HepG2 (cell line): ENCODE data around the gene RHOT2. TPM values are rescaled to one million over a fixed set of nuclear protein-coding genes. Genes with fewer than 3 reads are reported as not detected.

Experiments
- CC2D1A ChIP-seq: sonication (generic); formaldehyde crosslinking; IDR thresholded peaks from 2 replicates; pipeline ENCODE4 v1.8.1; 2023; ENCODE audit warnings: mild to moderate bottlenecking, missing genetic modification reagents
- GMEB2 ChIP-seq: IDR thresholded peaks from 2 replicates; pipeline ENCODE4 v1.6.1; 2016; ENCODE audit warnings: missing biosample characterization, missing genetic modification reagents, low read depth
- HMG20A ChIP-seq: IDR thresholded peaks from 2 replicates; pipeline ENCODE4 v1.6.1; 2016; ENCODE audit warnings: borderline replicate concordance
- MEIS1 ChIP-seq: sonication (generic); formaldehyde crosslinking; IDR thresholded peaks from 2 replicates; pipeline ENCODE4 v1.9.0; 2021; ENCODE audit warnings: mild to moderate bottlenecking, missing genetic modification reagents, moderate library complexity, borderline replicate concordance
- MLLT10 ChIP-seq: sonication (generic); formaldehyde crosslinking; IDR thresholded peaks from 2 replicates; pipeline ENCODE4 v1.4.0; 2020; ENCODE audit warnings: missing genetic modification reagents
- THAP11 ChIP-seq: IDR thresholded peaks from 2 replicates; pipeline ENCODE4 v1.6.1; 2016; ENCODE audit warnings: missing biosample characterization, missing genetic modification reagents
- ZBED4 ChIP-seq: sonication (generic); formaldehyde crosslinking; IDR thresholded peaks from 2 replicates; pipeline ENCODE4 v1.4.0; 2020; ENCODE audit warnings: missing genetic modification reagents, borderline replicate concordance
- ZNF205 ChIP-seq: IDR thresholded peaks from 2 replicates; pipeline ENCODE4 v1.6.1; 2018; ENCODE audit warnings: missing biosample characterization, missing genetic modification reagents
- ZNF296 ChIP-seq: sonication (generic); formaldehyde crosslinking; conservative IDR thresholded peaks from 2 replicates; pipeline ENCODE4 v1.5.0; 2020; ENCODE audit warnings: mild to moderate bottlenecking, missing genetic modification reagents
- ZNF3 ChIP-seq: IDR thresholded peaks from 2 replicates; pipeline ENCODE4 v1.7.0; 2017; ENCODE audit warnings: inconsistent platforms
- ZNF510 ChIP-seq: sonication (generic); formaldehyde crosslinking; IDR thresholded peaks from 2 replicates; pipeline ENCODE4 v1.4.0; 2020; ENCODE audit warnings: low read depth, mild to moderate bottlenecking, missing genetic modification reagents
- ZNF547 ChIP-seq: sonication (generic); formaldehyde crosslinking; IDR thresholded peaks from 2 replicates; pipeline ENCODE4 v1.5.1; 2020; ENCODE audit warnings: mild to moderate bottlenecking, missing genetic modification reagents
- ZNF704 ChIP-seq: sonication (generic); formaldehyde crosslinking; IDR thresholded peaks from 2 replicates; pipeline ENCODE4 v1.8.1; 2023; ENCODE audit warnings: mild to moderate bottlenecking, inconsistent platforms, moderate library complexity, missing genetic modification reagents, borderline replicate concordance
- polyA plus RNA-seq, 8 experiments: library from polyadenylated mRNA; depleted of rRNA in 3 of 8; stranded (reverse) in 7 of 8; unstranded in 1 of 8; fragments of >200 nt; fragmentation: Illumina TruSeq in 4 of 8; extraction: Trizol in 4 of 8; gene quantifications; 2 replicates each; pipeline versions ENCODE4 v1.2.1 to v1.2.3, GENCODE V29; 2011 to 2016; ENCODE audit warnings: low read depth in 4 of 8, missing spikeins in 1 of 8, mixed read lengths in 1 of 8; ENCODE audit not compliant: insufficient read depth in 1 of 8
- total RNA-seq, 5 experiments: library from RNA; depleted of rRNA; stranded (reverse); fragments of >200 nt; fragmentation: Illumina TruSeq; extraction: Trizol; gene quantifications; 2 replicates each; pipeline ENCODE4 v1.2.3, GENCODE V29; 2016; ENCODE audit warnings: low read depth in 1 of 5
- TF ChIP-seq, protein P1 (sequence below): sonication (generic); formaldehyde crosslinking; conservative IDR thresholded peaks from 2 replicates; pipeline ENCODE4 v1.8.0; 2022; ENCODE audit warnings: mild to moderate bottlenecking, moderate library complexity, missing genetic modification reagents
- TF ChIP-seq, protein P2 (sequence below), 2 experiments: sonication (generic) in 1 of 2; formaldehyde crosslinking in 1 of 2; IDR thresholded peaks; 2 replicates each; pipeline versions ENCODE4 v1.4.0 to v1.6.1; 2016 to 2020; ENCODE audit warnings: borderline replicate concordance in 1 of 2, low read depth in 1 of 2, mild to moderate bottlenecking in 1 of 2, missing genetic modification reagents in 1 of 2

RHOT2 gene
- total and polyA plus RNA-seq, 2 of the 13 experiments (the other 11 are each of a cell fraction or from before 2014, with no cell fraction given), result 63.6 to 76.9 TPM

DNA sequence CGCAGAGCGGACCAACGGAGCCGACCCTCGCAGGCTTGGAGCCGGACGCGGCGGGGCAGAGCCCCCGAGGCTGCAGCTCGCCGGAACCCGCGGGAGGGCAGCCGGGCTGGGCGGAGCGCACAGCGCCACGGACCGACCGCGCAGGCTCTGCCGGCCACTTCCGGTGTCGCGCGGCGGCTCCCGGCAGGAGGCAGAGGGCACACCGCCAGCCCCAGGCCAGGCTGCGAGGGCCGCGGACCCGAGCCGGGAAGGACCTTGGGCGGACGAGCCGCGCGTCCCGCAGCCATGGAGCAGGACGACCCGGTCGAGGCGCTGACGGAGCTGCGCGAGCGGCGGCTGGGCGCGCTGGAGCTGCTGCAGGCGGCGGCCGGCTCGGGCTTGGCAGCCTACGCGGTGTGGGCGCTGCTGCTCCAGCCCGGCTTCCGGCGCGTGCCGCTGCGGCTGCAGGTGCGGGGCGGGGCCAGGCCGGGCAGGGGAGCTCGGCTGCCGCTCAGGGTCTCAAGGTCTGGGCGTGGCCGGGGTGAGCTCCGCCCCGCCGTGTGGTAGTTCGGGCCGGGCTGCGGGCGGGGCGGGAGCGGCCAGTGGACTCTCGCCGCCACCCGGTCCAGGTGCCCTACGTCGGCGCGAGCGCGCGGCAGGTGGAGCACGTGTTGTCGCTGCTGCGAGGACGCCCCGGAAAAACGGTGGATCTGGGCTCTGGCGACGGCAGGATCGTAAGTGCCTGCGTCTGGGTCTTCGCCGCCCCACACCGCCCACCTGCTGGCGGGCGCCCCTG, 53.2 kb downstream of the RHOT2 start, which contains the start of gene ANTKMT (continued):
- TF ChIP-seq, protein P1, sequence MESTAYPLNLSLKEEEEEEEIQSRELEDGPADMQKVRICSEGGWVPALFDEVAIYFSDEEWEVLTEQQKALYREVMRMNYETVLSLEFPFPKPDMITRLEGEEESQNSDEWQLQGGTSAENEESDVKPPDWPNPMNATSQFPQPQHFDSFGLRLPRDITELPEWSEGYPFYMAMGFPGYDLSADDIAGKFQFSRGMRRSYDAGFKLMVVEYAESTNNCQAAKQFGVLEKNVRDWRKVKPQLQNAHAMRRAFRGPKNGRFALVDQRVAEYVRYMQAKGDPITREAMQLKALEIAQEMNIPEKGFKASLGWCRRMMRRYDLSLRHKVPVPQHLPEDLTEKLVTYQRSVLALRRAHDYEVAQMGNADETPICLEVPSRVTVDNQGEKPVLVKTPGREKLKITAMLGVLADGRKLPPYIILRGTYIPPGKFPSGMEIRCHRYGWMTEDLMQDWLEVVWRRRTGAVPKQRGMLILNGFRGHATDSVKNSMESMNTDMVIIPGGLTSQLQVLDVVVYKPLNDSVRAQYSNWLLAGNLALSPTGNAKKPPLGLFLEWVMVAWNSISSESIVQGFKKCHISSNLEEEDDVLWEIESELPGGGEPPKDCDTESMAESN, result peak; percentile 57; the same call in 1 of the 2 replicates
- TF ChIP-seq, protein P2, sequence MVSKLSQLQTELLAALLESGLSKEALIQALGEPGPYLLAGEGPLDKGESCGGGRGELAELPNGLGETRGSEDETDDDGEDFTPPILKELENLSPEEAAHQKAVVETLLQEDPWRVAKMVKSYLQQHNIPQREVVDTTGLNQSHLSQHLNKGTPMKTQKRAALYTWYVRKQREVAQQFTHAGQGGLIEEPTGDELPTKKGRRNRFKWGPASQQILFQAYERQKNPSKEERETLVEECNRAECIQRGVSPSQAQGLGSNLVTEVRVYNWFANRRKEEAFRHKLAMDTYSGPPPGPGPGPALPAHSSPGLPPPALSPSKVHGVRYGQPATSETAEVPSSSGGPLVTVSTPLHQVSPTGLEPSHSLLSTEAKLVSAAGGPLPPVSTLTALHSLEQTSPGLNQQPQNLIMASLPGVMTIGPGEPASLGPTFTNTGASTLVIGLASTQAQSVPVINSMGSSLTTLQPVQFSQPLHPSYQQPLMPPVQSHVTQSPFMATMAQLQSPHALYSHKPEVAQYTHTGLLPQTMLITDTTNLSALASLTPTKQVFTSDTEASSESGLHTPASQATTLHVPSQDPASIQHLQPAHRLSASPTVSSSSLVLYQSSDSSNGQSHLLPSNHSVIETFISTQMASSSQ (IDR thresholded peaks at IDR 0.05; ENCODE audit: low read depth), result no peak
- TF ChIP-seq, protein P2 (CRISPR knock-in tag; IDR thresholded peaks at IDR 0.05; ENCODE audit: borderline replicate concordance), result peak; percentile 38; the same call in 1 of the 2 replicates
- TF ChIP-seq GMEB2 (CRISPR knock-in tag) (no peak), ZNF296 (CRISPR knock-in tag) (no peak), HMG20A (CRISPR knock-in tag) (no peak), ZNF704 (CRISPR knock-in tag) (no peak), CC2D1A (CRISPR knock-in tag) (no peak), ZNF3 (no peak), ZNF205 (CRISPR knock-in tag) (no peak), MLLT10 (no peak), ZBED4 (CRISPR knock-in tag) (no peak; the same call in 1 of the 2 replicates), THAP11 (CRISPR knock-in tag) (peak; percentile 90), MEIS1 (CRISPR knock-in tag) (no peak), ZNF547 (CRISPR knock-in tag) (peak; percentile 82), ZNF510 (CRISPR knock-in tag) (peak; percentile 26; the same call in 1 of the 2 replicates)
